HuH-7 (cell line): ENCODE data around the gene MACROH2A1.

Experiments
- DNase-seq: peaks from one replicate; pipeline ENCODE4 v3.0.0; 2011; ENCODE audit warnings: low spot score

MACROH2A1 gene

DNA sequence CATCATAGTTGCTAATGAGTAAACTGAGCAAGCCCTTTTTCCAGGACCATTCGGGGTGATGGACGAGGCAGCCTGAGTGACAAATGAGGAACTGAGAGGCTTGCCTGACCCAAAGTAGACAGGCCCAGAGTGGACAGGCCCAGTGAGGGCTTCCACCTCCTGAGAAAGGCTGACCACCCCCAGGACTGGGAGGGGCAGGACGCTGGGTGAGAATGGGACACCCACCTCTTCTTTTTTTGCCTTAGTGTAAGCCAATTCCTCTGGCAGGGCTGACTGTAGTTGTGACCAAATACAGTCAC, 68.3 kb downstream of the MACROH2A1 start:
- DNase-seq = no peak

GRCh38 chr5:135329913-135330797, 68.9 kb downstream of the MACROH2A1 start:
- no peak for DNase-seq

DNA sequence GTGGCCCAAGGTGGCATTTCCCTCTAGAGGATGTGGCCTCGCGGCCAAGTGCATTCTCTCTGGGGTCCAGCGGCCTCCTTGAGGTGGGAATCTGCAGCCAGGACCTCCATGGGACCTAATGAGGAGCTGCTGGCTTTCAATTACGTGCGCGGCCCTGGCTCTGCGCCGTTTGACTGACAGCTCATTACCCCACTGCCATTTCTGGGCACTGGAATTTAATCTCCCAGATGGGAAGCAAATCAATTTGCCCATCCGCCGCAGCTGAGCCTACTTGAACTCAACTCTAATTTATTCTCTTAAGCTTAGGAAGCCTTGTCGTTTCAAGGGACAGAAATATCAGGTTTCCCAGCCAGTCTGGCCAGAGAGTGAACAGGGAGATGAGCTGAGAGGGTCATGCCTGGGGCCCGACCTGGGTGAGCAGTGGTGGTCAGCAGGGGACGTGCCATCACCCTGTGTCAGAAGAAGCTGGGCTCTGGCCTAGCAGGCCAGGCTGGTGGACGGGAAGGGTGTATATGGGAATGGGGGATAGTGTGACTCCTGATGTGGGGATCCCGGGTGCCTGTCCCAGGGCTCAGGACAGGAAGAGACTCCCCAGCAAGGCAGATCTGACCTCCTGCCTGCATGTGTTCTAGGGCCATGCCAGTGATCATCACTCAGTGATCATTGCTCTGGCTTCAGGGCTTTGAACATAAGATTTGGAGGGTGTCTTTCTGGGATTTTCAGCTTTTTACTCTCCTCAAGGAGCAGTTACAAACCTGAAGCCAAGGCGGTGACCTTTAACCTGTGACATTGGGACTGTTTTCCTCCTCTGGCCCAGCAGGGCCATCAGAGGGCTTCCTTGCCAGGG, 69.7 kb downstream of the MACROH2A1 start:
- no peak for DNase-seq

DNA sequence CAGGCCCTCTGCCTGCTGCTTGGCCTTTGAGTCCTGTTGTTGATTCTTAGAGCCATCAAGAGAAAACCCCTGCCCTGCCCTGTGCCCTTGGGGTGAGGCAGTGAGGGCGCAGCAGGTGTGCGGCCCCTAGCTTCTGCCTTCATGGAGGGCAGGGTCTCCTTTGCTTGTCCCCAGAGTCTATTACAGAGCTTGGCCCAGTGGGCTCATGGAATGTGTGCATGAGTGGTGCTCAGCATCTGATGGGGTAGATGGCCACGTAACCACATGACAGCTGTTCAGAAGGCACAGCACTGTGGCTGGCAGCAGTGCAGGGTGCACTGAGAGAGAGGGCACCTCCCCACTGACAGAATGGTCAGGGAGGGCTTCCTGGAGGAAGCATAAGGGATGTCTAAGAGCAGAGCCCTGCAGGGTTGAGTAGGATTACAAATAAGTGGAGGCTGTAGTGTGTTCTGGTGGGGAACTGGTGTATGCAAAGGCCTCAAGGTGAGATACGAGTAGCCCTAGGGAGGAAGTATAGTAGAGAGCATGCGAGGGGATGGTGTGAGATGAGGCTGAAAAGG, 70.8 kb downstream of the MACROH2A1 start:
- no peak for DNase-seq

DNA sequence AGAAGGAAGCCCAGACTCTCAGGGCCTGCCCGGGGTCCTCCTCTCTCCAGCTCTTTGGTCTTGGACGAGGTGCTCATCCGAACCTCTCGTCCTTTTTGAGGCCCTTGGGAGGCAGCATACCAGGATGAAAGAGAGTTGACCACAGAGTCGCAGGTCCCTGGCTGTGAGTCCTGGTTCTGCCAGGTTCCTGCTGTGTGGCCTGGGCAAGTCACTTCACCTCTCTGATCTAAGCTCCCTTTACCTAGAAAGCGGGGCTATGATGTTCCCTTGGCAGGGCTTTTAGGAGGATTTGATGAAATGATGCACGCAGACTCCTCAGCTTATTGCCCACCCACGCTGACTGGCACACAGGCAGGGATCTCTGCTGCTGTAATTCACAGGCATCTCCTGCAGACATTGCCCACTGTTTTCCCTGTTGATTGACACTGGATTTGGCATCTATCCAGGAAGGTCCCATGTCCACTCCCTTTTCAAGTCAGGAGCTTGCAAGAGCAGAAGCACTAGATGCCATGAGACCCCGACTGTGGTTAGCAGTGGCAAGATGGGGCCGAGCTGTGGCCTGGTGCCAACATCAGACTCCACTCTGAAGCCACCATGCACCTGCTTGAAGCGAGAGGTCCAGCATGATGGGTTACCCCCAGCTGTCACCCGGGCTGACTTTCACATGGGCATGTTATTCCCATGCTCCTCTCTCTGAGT, 71.5 kb downstream of the MACROH2A1 start:
- DNase-seq = no peak

- DNase-seq = no peak
These were observed 72.5 kb downstream of the MACROH2A1 start for GRCh38 chr5:135326296-135327254.

DNA sequence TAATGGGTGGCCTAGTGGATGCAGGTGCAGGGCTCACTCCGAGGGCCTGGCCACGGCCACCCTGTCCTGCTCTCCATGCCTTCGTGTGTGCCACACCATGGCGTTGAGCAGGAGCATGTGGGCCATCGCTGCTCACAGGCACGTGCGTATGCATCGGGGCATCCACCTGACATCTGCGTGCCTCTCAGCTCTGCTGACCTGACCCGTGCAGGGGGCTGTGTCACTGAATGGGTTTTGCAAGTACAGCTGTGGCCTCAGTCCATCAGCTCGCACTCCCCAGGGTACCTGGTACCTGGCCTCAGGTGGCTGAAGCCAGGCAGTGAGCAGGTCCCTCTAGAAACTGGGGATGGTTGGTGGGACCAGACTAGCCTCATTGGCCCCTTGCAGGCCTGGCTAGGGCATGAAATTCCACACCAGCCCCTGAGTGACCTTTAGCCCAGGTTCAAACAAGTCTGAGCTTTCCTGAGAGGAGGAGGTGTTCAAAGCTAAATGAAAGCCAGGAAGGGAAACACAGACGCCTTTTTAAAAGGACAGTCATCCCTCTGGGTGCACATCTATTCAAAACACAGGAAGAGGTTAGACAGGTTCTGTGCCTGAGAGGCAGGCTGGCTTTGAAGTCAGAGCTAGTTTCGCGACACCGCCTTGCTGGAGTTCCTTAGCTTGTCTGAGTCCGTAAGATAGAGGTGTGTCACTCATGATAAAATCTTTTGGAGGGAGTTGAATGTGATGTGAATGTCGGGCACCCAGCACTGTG, 74.0 kb downstream of the MACROH2A1 start:
- peak; percentile 45 for DNase-seq

GRCh38 chr5:135324160-135324559, 74.9 kb downstream of the MACROH2A1 start:
- DNase-seq = no peak

DNA sequence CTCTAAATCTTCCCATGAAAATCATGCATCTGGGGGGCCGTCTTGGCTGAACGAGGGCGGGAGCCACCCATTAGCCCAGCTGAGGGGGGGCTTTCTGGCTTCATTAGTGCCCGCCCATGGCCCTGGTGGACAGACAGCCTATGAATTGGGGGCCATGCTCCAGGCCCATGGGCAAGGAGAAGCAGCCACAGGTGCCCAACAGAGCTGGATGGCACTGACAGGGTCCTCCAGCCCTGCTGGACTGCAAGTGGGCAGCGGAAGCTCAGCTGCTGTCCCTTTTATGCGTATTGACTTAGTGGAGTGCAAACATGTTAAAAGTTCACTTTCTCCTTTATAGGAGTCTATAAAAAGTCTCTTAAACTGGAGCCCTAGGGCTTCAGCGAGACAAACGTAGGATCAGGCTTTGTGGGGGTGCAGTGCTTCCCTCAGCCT, 75.3 kb downstream of the MACROH2A1 start:
- DNase-seq = no peak

DNA sequence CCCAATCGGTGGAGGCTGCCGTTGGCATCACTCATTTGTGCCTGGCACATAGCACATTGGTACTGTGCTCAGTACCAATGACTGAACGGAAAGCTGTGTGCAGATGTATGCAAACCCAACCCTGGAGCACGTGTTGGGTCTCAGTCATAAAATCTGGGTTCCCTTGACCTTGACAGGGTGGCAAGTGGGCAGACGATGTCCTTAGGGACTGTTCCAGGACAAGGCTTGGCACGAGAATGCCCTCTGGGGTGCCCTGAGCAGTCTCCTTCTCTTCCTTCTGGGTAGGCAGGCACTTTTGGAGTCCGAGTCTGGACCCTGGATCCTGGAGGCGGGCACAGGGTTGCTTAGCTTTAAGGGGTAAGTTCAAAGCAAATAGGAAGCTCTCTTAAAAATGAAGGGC, 75.8 kb downstream of the MACROH2A1 start:
- DNase-seq = no peak

DNA sequence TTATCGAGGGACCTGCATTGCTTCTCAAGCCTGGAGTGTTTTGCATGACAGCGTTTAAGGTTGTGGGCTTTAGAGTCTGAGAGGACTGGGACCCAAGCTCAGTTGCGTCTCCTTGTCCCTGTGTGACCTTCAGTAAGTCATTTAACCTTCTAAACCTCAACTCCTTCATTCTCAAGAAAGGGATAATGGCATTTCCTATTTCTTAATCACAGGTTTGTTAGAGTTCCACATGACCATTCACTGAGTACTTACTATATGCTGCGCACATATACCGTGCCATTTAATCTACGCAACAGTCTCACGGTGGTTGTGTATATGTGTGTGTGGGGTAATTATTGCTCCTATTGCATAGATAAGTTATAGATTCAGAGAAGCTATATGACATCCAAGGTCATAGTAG, 76.3 kb downstream of the MACROH2A1 start:
- DNase-seq = no peak

- no peak for DNase-seq
These were observed 76.8 kb downstream of the MACROH2A1 start for GRCh38 chr5:135322271-135322670.

DNA sequence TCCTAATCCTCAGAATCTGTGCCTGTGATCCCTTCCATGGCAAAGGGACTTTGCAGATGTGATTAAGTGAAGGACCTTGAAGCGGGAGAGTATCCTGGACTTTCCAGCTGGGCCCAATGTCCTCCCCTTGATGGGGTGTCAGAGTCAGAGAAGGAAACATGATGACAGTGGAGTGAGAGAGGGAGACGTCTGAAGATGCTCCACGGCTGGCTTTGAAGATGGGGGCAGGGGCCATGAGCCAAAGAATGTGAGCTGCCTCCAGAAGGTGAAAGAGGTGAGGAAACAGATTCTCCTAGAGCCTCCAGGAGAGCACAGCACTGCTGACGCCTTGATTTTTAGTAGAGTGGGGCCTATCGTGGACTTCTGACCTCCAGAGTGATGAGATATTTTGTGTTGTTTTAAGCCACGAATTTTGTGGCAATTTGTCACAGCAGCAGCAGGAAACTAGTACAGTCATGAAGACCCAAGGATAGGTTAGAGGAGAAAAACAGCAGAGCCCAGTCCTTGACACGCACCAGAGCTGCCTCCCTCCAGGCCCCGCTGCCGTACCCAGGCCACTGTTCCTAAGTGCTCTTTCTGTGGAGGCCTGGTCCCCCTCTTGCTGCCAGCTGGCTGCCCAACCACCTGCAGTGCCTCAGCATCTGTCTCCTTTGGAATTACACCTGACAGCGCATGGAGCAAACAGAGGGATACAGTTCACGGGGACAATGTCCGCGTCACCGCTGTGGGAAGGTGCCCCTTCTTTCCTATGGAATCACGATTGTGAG, 78.1 kb downstream of the MACROH2A1 start:
- DNase-seq = no peak

GRCh38 chr5:135319928-135320606, 79.0 kb downstream of the MACROH2A1 start:
- no peak for DNase-seq

GRCh38 chr5:135319458-135319857, 79.6 kb downstream of the MACROH2A1 start:
- no peak for DNase-seq

DNA sequence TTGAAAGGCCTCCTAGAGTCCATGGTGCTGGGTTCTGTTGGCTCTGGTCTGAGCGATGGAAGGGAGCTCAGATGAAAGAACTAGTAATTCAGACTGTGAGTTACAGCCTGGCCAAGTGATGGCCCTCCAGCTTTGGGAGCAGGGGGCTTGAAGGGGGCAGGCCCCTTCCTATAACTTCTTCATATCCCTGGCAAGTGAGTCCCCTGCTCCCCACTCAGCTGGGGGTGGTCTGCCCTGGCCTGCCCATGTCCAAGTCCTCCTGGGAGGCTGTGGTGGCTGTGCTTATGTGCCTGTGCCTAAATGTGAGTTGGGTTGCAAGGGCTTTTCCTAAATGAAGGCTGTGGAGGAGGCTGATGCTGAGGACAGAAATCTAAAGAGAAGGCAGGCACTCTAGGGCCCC, 80.1 kb downstream of the MACROH2A1 start:
- no peak for DNase-seq

GRCh38 chr5:135318037-135318436, 81.0 kb downstream of the MACROH2A1 start:
- DNase-seq = no peak

DNA sequence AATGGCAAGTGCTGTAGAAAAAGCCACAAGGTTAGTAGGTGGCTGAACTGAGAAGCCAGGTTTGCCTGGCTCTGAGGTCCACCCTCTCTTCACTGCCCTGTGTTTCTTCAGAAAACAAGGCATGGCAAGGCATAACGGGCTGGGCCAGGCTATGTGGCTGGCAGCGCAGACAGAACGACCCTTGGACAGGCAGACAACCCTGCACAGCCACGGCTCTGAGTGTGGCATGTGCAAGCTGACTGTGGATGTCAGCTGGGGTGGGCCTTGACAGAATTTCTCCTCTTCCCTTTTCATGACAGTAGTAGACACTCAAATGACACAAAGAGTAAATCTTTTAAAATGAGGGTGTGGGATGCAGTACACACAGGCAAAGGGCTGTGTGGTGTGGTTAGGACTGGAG, 81.7 kb downstream of the MACROH2A1 start:
- DNase-seq = no peak

DNA sequence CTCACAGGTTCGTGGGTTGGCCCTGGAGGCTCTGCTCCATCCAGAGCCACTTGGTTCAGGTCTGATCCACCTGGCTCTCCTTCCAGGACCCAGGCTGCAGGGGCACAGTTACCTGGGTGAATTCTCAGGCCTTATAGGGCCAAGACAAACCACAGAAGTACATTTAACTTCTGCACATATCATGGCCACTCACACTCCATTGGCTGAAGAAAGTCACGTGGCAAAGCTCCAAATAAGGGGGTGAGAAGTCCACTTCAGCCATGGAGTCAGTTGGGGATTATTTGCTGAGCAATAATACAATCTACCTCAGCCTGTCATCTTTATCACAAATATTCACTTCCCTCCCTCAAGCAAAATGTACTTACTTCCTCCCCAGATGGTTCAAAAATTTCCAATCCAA, 83.6 kb downstream of the MACROH2A1 start:
- DNase-seq = no peak
